ENCODE results near the gene RPUSD4.

Gene RPUSD4

DNA sequence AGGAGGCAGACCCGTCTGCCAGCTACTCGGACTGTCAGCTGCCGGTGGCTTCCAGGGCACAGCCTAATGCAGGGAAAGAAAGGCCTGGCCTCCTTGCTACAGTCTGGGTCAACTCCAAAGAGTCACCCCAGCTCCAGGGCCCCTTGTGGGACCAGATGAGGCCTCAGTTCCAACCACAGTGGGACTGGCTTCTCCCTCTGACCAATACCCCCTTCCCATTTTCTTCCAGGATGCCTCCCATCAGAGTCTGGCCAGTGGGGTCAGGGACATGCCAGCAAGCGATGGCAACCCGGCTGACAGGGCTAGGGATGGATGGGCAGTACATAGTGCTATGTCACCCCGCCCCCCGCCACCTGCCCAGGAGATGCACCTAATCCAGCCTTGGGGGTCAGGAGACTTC, 36.6 kb downstream of the RPUSD4 start:
- TF ChIP-seq, protein P1, sequence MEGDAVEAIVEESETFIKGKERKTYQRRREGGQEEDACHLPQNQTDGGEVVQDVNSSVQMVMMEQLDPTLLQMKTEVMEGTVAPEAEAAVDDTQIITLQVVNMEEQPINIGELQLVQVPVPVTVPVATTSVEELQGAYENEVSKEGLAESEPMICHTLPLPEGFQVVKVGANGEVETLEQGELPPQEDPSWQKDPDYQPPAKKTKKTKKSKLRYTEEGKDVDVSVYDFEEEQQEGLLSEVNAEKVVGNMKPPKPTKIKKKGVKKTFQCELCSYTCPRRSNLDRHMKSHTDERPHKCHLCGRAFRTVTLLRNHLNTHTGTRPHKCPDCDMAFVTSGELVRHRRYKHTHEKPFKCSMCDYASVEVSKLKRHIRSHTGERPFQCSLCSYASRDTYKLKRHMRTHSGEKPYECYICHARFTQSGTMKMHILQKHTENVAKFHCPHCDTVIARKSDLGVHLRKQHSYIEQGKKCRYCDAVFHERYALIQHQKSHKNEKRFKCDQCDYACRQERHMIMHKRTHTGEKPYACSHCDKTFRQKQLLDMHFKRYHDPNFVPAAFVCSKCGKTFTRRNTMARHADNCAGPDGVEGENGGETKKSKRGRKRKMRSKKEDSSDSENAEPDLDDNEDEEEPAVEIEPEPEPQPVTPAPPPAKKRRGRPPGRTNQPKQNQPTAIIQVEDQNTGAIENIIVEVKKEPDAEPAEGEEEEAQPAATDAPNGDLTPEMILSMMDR (IDR thresholded peaks at IDR 0.05; ENCODE audit: low read depth, low read length, missing control alignments) = no peak
- H3K4me3 ChIP-seq (ENCODE audit: low read depth, low read length) = no peak overlapping the region
- in situ Hi-C loops (cut with HindIII; ENCODE audit: low sequenced_read_pairs) = no loop called here
- no peak for DNase-seq (ENCODE audit: low read depth)

- DNase-seq (ENCODE audit: low read depth) = no peak
- no peak overlapping the region for H3K4me3 ChIP-seq (ENCODE audit: low read depth, low read length)
- in situ Hi-C loops (cut with HindIII; ENCODE audit: low sequenced_read_pairs) = no loop called here
- TF ChIP-seq, protein P1 (IDR thresholded peaks at IDR 0.05; ENCODE audit: low read depth, low read length, missing control alignments) = no peak
Measured at GRCh38 chr11:126173257-126173656, 38.2 kb downstream of the RPUSD4 start.

GRCh38 chr11:126172596-126173038, 38.8 kb downstream of the RPUSD4 start:
- no peak overlapping the region for H3K4me3 ChIP-seq (ENCODE audit: low read depth, low read length)
- DNase-seq (ENCODE audit: low read depth) = no peak
- TF ChIP-seq, protein P1 (IDR thresholded peaks at IDR 0.05; ENCODE audit: low read depth, low read length, missing control alignments) = no peak
- in situ Hi-C loops (cut with HindIII; ENCODE audit: low sequenced_read_pairs) = no loop called here

- in situ Hi-C loops (cut with HindIII; ENCODE audit: low sequenced_read_pairs) = no loop called here
- DNase-seq (ENCODE audit: low read depth) = no peak
Measured at GRCh38 chr11:126169291-126169690, 42.2 kb downstream of the RPUSD4 start.

DNA sequence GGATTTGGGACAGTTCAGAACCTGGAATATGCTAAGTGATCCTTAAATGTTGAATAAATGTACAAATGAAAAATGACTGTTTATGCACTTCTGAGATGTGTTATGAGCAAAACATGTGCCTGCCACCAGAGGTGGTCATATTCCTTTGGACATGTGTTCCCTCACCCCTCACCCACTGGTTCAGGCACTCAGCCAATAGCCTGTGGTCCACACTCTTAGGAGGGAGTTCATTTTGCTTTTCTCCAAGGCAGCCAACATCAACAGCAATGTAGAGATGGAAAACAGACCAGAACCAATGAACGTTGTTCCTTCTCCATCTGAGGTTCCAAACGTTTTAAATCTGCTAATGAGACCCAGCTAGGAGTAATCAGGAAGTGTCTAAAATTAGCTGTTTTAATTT, 44.0 kb downstream of the RPUSD4 start:
- in situ Hi-C loops (cut with HindIII; ENCODE audit: low sequenced_read_pairs) = no loop called here
- DNase-seq (ENCODE audit: low read depth) = peak; percentile 50
- no peak overlapping the region for H3K4me3 ChIP-seq (ENCODE audit: low read depth, low read length)
- TF ChIP-seq, protein P1 (IDR thresholded peaks at IDR 0.05; ENCODE audit: low read depth, low read length, missing control alignments) = no peak

More at GRCh38 chr11:126169291-126169690, 42.2 kb downstream of the RPUSD4 start:
- H3K4me3 ChIP-seq (ENCODE audit: low read depth, low read length) = no peak overlapping the region
- TF ChIP-seq, protein P1 (IDR thresholded peaks at IDR 0.05; ENCODE audit: low read depth, low read length, missing control alignments) = no peak

DNA sequence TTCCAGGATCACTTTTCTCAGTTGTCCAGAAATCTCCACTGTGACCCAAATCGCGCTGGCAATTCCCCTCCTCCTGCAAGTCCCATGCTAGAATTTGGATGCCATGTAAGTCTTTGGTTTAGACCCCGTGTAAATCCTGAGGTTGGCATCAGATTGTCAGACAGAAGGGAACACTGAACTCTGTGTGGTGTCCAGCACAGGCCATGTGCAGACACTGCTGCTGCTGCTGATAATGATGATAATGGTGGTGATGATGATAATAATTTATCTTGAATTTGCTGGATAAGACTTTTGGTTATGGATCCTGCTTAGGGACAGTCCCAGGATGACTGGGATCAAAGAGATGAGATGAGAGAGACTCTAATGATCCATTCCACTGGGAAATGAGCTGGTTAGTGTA, 45.0 kb downstream of the RPUSD4 start:
- TF ChIP-seq, protein P1 (IDR thresholded peaks at IDR 0.05; ENCODE audit: low read depth, low read length, missing control alignments) = no peak
- no peak overlapping the region for H3K4me3 ChIP-seq (ENCODE audit: low read depth, low read length)
- in situ Hi-C loops (cut with HindIII; ENCODE audit: low sequenced_read_pairs) = no loop called here
- DNase-seq (ENCODE audit: low read depth) = no peak

DNA sequence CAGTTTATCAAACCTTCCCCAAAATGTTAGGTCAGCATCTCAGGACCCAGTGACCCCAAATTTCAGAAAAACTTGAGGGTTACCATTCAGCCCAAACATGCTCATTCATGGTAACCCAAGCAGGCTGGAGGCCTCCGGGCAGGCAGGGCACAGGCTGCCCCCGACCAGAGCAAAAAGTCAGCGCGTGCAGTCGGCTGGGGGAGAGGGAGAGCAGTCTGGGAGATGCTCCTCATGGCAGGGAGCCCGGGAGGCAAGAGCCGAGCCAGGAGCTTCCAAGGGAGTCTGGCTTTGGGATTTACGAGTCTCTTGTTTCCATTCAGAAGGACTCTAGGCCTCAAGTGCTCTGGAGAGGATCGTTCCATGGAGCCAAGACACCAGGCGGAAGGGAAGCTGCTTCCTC, 45.7 kb downstream of the RPUSD4 start:
- no peak for DNase-seq (ENCODE audit: low read depth)
- in situ Hi-C loops (cut with HindIII; ENCODE audit: low sequenced_read_pairs) = no loop called here
- no peak overlapping the region for H3K4me3 ChIP-seq (ENCODE audit: low read depth, low read length)
- TF ChIP-seq, protein P1 (IDR thresholded peaks at IDR 0.05; ENCODE audit: low read depth, low read length, missing control alignments) = no peak

All from astrocyte of the cerebellum (primary cell).